GM12878 (cell line): ENCODE results near the gene PDZD7. TPM values are rescaled to one million over a fixed set of nuclear protein-coding genes. Genes with fewer than 3 reads are reported as not detected.

Experiments used
- ATAC-seq: fragments of 200-7000 bp; cut with Tn5 transposase; 3 replicates; pipeline ENCODE4 v1.9.1; 2020; ENCODE audit warnings: mild to moderate bottlenecking, moderate library complexity
- BruUV-seq: library from RNA; stranded (reverse); fragments of 400-500 nt; replicated peaks from 2 replicates; lab custom pipeline; 2021; lab: Mats Ljungman, UMichigan
- CTCF ChIA-PET: fragments of 300-600 bp; sonication (Branson Sonifier 250); formaldehyde crosslinking; extraction: SDS; loops from one replicate; lab custom pipeline; 2021; ENCODE audit warnings: inconsistent platforms; lab: Yijun Ruan, JAX
- POLR2A ChIA-PET: fragments of 350-600 bp; formaldehyde crosslinking; extraction: SDS; loops from one replicate; lab custom pipeline; 2021; ENCODE audit warnings: inconsistent platforms; lab: Charles Lee
- RAD21 ChIA-PET: fragments of 300-600 bp; sonication (Branson Sonifier 250); formaldehyde crosslinking; loops from one replicate; lab custom pipeline; 2023; ENCODE audit warnings: antibody characterized with exemption; ENCODE audit not compliant: unreplicated experiment; lab: Charles Lee
- SMC1A ChIA-PET: fragments of 300-600 bp; sonication (Branson Sonifier 250); formaldehyde crosslinking; loops from one replicate; lab custom pipeline; 2023; ENCODE audit not compliant: unreplicated experiment, uncharacterized antibody; lab: Charles Lee
- DNase-seq: peaks from one replicate; pipeline ENCODE4 v3.0.0-alpha.2; 2011; ENCODE audit warnings: low read depth, low spot score
- FAIRE-seq: peaks from 3 replicates; lab custom pipeline; 2011; peaks lifted over from hg19 to GRCh38; lab: Jason Lieb, UNC
- H2AFZ ChIP-seq: 2 replicates; pipeline ENCODE4 v1.6.0; 2011; ENCODE audit warnings: low read depth, low read length, control low read depth; ENCODE audit not compliant: control insufficient read depth
- H3K27ac ChIP-seq: 2 replicates; pipeline ENCODE4 v1.5.1; 2011; ENCODE audit warnings: control low read depth; ENCODE audit not compliant: control insufficient read depth, insufficient read depth
- H3K27me3 ChIP-seq, 2 experiments: replicated peaks in 1 of 2; 2 replicates each; pipeline versions ENCODE4 v1.6.0 to v1.6.1; 2011; ENCODE audit warnings: low read length in 1 of 2; ENCODE audit not compliant: control insufficient read depth in 2 of 2, insufficient read depth in 2 of 2
- H3K36me3 ChIP-seq, 2 experiments: 2 replicates each; pipeline ENCODE4 v1.5.1; 2011; ENCODE audit warnings: low read length in 1 of 2; ENCODE audit not compliant: control insufficient read depth in 2 of 2, insufficient read depth in 2 of 2
- H3K4me1 ChIP-seq: 2 replicates; pipeline ENCODE4 v1.6.1; 2011; ENCODE audit warnings: mild to moderate bottlenecking, low read length, moderate library complexity, mixed read lengths; ENCODE audit not compliant: control insufficient read depth, insufficient read depth
- H3K4me2 ChIP-seq: 2 replicates; pipeline ENCODE4 v1.6.0; 2011; ENCODE audit warnings: control low read depth; ENCODE audit not compliant: control insufficient read depth, insufficient read depth
- H3K4me3 ChIP-seq: fragments of 200-600 bp; sonication (generic); 2 replicates; pipeline ENCODE4 v1.5.1; 2016
- H3K79me2 ChIP-seq: 2 replicates; pipeline ENCODE4 v1.6.0; 2011; ENCODE audit warnings: low read length; ENCODE audit not compliant: control insufficient read depth, insufficient read depth
- H3K9ac ChIP-seq: 2 replicates; pipeline ENCODE4 v1.8.0; 2011; ENCODE audit warnings: low read length, control low read depth, mixed read lengths; ENCODE audit not compliant: control insufficient read depth, insufficient read depth
- H3K9me3 ChIP-seq: replicated peaks from 3 replicates; pipeline ENCODE4 v1.5.1; 2011; ENCODE audit warnings: mild to moderate bottlenecking, low read length; ENCODE audit not compliant: control insufficient read depth, insufficient read depth
- H4K20me1 ChIP-seq: 2 replicates; pipeline ENCODE4 v1.6.0; 2011; ENCODE audit not compliant: control insufficient read depth, insufficient read depth
- HDGF ChIP-seq: fragments of 450-650 bp; IDR thresholded peaks from 2 replicates; pipeline ENCODE4 v1.6.1; 2016; ENCODE audit warnings: antibody characterized with exemption
- IKZF1 ChIP-seq: fragments of 450-650 bp; conservative IDR thresholded peaks from 2 replicates; pipeline ENCODE4 v1.6.1; 2017; ENCODE audit warnings: antibody characterized with exemption, mild to moderate bottlenecking
- NRF1 ChIP-seq: conservative IDR thresholded peaks from 2 replicates; pipeline ENCODE4 v1.6.1; 2011; ENCODE audit warnings: mild to moderate bottlenecking, low read depth, low read length, improper control_type of control experiment
- WGBS: methylation state at CpG from one replicate; pipeline ENCODE4 v1.1.6; 2016; ENCODE audit warnings: low lambda C conversion rate; ENCODE audit not compliant: insufficient replicate concordance, insufficient coverage; ENCODE audit errors: missing lambda C conversion rate; 5-methylcytosine and 5-hydroxymethylcytosine counted together
- in situ Hi-C: fragments of 300-500 bp; cut with MboI; formaldehyde crosslinking; loops from 9 replicates; pipeline ENCODE4 v1.14.3; 2018; ENCODE audit warnings: mixed read lengths
- intact Hi-C: fragments of 100-400 bp; cut with micrococcal nuclease; formaldehyde crosslinking; loops from one replicate; pipeline ENCODE4 v1.14.2; 2022; ENCODE audit not compliant: unreplicated experiment
- polyA plus RNA-seq, 11 experiments: library from polyadenylated mRNA; depleted of rRNA in 4 of 11; unstranded in 6 of 11; stranded (reverse) in 5 of 11; fragments of >200 nt; fragmentation: Nextera tagmentation in 4 of 11; fragmentation: Illumina TruSeq in 1 of 11; extraction: Ambion mirVana in 4 of 11; extraction: Trizol in 1 of 11; gene quantifications; 1 replicate in 1 of 11; 2 replicates in 10 of 11; pipeline versions ENCODE4 v1.2.1 to v1.2.3, GENCODE V29; 2011 to 2016; ENCODE audit warnings: inconsistent platforms in 2 of 11, missing spikeins in 2 of 11, low read depth in 1 of 11
- total RNA-seq, 4 experiments: library from RNA; depleted of rRNA in 3 of 4; stranded (reverse); fragments of >200 nt in 3 of 4; fragmentation: Illumina TruSeq in 1 of 4; extraction: Trizol in 1 of 4; gene quantifications; 2 replicates each; pipeline versions ENCODE4 v1.2.1 to v1.2.3, GENCODE V29; 2013 to 2021
- TF ChIP-seq, protein P1 (sequence below): fragments of 450-650 bp; IDR thresholded peaks from 2 replicates; pipeline ENCODE4 v1.6.1; 2016; ENCODE audit warnings: mild to moderate bottlenecking
- TF ChIP-seq, protein P2 (sequence below): fragments of 450-650 bp; IDR thresholded peaks from 2 replicates; pipeline ENCODE4 v1.6.1; 2017; ENCODE audit warnings: mild to moderate bottlenecking

PDZD7 gene
- total and polyA plus RNA-seq, 10 of the 15 experiments (the other 5 are each of a cell fraction or from before 2014, with no cell fraction given), result 0.01 to 0.20 (median 0.03) TPM; not detected in 7

DNA sequence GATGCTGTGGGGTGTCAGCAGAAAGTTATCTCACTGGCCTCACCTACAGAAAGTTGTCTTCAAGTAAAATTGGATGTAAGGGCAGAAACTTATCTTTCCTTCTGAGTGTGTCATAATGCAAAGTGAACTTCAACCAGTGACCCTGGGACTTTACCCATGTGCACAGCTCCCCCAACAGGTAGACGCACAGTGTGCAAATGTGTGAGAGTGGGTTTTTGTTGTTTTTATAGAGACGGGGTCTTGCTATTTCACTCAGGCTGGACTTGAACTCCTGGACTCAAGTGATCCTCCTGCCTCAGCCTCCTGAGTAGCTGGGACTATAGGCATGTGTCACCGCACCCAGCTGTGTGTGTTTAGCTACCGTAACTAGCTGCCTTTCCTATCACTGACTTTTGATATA lies 24.5 kb upstream of the PDZD7 start (continued):
- TF ChIP-seq IKZF1, result no peak

DNA sequence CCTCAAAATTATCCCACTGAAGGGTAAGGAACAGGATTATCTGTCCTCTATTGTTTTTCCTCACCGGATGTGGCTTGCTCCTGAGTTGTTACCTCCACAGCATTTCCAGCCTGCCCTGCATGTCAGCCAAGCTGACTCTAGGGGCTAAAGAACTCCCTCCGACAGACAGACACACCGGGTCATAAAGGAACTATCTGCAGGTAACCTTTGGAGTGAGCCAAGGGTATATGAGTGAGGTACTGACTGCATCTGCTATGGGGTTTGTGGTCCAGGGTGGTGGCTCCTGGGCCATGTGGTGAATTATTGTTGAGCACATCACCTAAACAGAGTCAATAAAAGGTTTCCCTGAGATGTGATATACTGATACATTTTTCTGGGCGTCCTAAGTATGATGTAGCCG lies 23.9 kb upstream of the PDZD7 start:
- no peak overlapping the region for H2AFZ ChIP-seq
- TF ChIP-seq, protein P1, sequence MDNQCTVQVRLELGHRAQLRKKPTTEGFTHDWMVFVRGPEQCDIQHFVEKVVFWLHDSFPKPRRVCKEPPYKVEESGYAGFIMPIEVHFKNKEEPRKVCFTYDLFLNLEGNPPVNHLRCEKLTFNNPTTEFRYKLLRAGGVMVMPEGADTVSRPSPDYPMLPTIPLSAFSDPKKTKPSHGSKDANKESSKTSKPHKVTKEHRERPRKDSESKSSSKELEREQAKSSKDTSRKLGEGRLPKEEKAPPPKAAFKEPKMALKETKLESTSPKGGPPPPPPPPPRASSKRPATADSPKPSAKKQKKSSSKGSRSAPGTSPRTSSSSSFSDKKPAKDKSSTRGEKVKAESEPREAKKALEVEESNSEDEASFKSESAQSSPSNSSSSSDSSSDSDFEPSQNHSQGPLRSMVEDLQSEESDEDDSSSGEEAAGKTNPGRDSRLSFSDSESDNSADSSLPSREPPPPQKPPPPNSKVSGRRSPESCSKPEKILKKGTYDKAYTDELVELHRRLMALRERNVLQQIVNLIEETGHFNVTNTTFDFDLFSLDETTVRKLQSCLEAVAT, result no peak
- TF ChIP-seq NRF1, result no peak
- no peak for TF ChIP-seq HDGF
- TF ChIP-seq, protein P2, sequence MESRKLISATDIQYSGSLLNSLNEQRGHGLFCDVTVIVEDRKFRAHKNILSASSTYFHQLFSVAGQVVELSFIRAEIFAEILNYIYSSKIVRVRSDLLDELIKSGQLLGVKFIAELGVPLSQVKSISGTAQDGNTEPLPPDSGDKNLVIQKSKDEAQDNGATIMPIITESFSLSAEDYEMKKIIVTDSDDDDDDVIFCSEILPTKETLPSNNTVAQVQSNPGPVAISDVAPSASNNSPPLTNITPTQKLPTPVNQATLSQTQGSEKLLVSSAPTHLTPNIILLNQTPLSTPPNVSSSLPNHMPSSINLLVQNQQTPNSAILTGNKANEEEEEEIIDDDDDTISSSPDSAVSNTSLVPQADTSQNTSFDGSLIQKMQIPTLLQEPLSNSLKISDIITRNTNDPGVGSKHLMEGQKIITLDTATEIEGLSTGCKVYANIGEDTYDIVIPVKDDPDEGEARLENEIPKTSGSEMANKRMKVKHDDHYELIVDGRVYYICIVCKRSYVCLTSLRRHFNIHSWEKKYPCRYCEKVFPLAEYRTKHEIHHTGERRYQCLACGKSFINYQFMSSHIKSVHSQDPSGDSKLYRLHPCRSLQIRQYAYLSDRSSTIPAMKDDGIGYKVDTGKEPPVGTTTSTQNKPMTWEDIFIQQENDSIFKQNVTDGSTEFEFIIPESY, result no peak
- H4K20me1 ChIP-seq, result no peaks in the 10 kb centered on the region
- peaks cover 12% of the 10 kb centered on the region for H3K4me1 ChIP-seq
- no peak overlapping the region for H3K4me3 ChIP-seq
- FAIRE-seq (no peak), ATAC-seq (no peak), DNase-seq (no peak)
- in situ Hi-C loops (no loop called here), intact Hi-C loops (no loop called here)
- CTCF ChIA-PET, result interaction anchor here (0.5 to 24.4 kb wide), 7 partner anchors 5 to 108 kb away, joined by 3 to 885 read pairs (median 3); partner anchors contain the start of genes KAZALD1, PDZD7 and SFXN3
- H3K4me2 ChIP-seq, result no peak overlapping the region
- BruUV-seq, result no TSS peak
- no peaks in the 10 kb centered on the region for H3K9me3 ChIP-seq
- POLR2A ChIA-PET, result no interaction called here
- SMC1A ChIA-PET, result interaction anchor here (1.9 to 4.0 kb wide), 2 partner anchors 12 to 88 kb away, joined by 4 to 45 read pairs; no protein-coding TSS in a partner anchor
- H3K27me3 ChIP-seq, result no peaks in the 10 kb centered on the region
- 97% methylated on average over 5 of the region's 5 CpGs for WGBS
- H3K79me2 ChIP-seq, result peaks cover 13% of the 10 kb centered on the region
- no peak overlapping the region for H3K27ac ChIP-seq
- H3K9ac ChIP-seq, result no peak overlapping the region
- RAD21 ChIA-PET, result interaction anchor here (1.4 to 2.3 kb wide), 3 partner anchors 12 to 14 kb away, joined by 7 to 17 read pairs (median 7); no protein-coding TSS in a partner anchor
- no peaks in the 10 kb centered on the region for H3K36me3 ChIP-seq
